Upper lobe of right lung (tissue), 1 donor: ENCODE data around the gene EPHA7. TPM values are rescaled to one million over a fixed set of nuclear protein-coding genes. Genes with fewer than 3 reads are reported as not detected.

Experiments used
- ATAC-seq: fragments of 200-7000 bp; cut with Tn5 transposase; one replicate; pipeline ENCODE4 v1.9.1; 2020; ENCODE audit warnings: mild to moderate bottlenecking, moderate library complexity
- DNase-seq: peaks from one replicate; pipeline ENCODE4 v3.0.0-alpha.2; 2020
- H3K27ac ChIP-seq: fragments of 200-600 bp; one replicate; pipeline ENCODE4 v1.8.0; 2022
- H3K27me3 ChIP-seq: fragments of 200-600 bp; one replicate; pipeline ENCODE4 v1.8.0; 2022; ENCODE audit warnings: mild to moderate bottlenecking
- H3K36me3 ChIP-seq: fragments of 200-600 bp; one replicate; pipeline ENCODE4 v1.8.0; 2022
- H3K4me1 ChIP-seq: fragments of 200-600 bp; one replicate; pipeline ENCODE4 v1.8.0; 2022
- H3K4me3 ChIP-seq: fragments of 200-600 bp; one replicate; pipeline ENCODE4 v1.8.0; 2022; ENCODE audit warnings: mild to moderate bottlenecking
- H3K9me3 ChIP-seq: fragments of 200-600 bp; one replicate; pipeline ENCODE4 v1.8.0; 2022
- CTCF ChIP-seq: fragments of 200-600 bp; IDR thresholded peaks from one replicate; pipeline ENCODE4 v1.8.0; 2022; ENCODE audit warnings: antibody characterized with exemption
- intact Hi-C: fragments of 100-400 bp; cut with DNase I; formaldehyde crosslinking; loops from one replicate; pipeline ENCODE4 v1.11.0; 2022
- total RNA-seq: library from RNA; stranded (reverse); fragmentation: NEBNext Ultra II Directional; extraction: Animal tissue kit (Norgen Biotek cat#: 25700); gene quantifications from one replicate; pipeline ENCODE4 v1.2.1, GENCODE V29; 2021
- donor health status: DM: no; HTN: yes; CAD: no; lungs with severe emphysema.

Gene EPHA7
- total RNA-seq, 1 donor from 2014 or later, result 0.14 TPM

- H3K4me1 ChIP-seq, result peaks cover 33% of the 10 kb centered on the region
- DNase-seq (peak; percentile 66), ATAC-seq (peak; percentile 36)
- peak overlapping the region; percentile 42 for H3K4me3 ChIP-seq
- no peak overlapping the region for H3K27ac ChIP-seq
- no peaks in the 10 kb centered on the region for H3K36me3 ChIP-seq
- no peak for TF ChIP-seq CTCF
- intact Hi-C loops, result no loop called here
- peaks cover 86% of the 10 kb centered on the region for H3K27me3 ChIP-seq
- H3K9me3 ChIP-seq, result no peaks in the 10 kb centered on the region
These were observed 703 bp downstream of the EPHA7 start for GRCh38 chr6:93418408-93419303.

GRCh38 chr6:93418033-93418407 lies 1.3 kb downstream of the EPHA7 start:
- Histone ChIP-seq H3K9me3 (no peaks in the 10 kb centered on the region), H3K27ac (no peak overlapping the region), H3K36me3 (no peaks in the 10 kb centered on the region), H3K4me3 (peak overlapping the region; percentile 42), H3K4me1 (peaks cover 33% of the 10 kb centered on the region), H3K27me3 (peaks cover 89% of the 10 kb centered on the region)
- no peak for TF ChIP-seq CTCF
- intact Hi-C loops, result no loop called here
- DNase-seq (no peak), ATAC-seq (no peak)

GRCh38 chr6:93417421-93418013 lies 1.8 kb downstream of the EPHA7 start:
- intact Hi-C loops, result no loop called here
- DNase-seq, result no peak
- peaks cover 33% of the 10 kb centered on the region for H3K4me1 ChIP-seq
- TF ChIP-seq CTCF, result no peak
- H3K27me3 ChIP-seq, result peaks cover 91% of the 10 kb centered on the region
- no peaks in the 10 kb centered on the region for H3K9me3 ChIP-seq
- no peak overlapping the region for H3K4me3 ChIP-seq
- no peaks in the 10 kb centered on the region for H3K36me3 ChIP-seq
- no peak overlapping the region for H3K27ac ChIP-seq
- ATAC-seq, result no peak

- Histone ChIP-seq H3K4me1 (peaks cover 33% of the 10 kb centered on the region), H3K27ac (no peak overlapping the region), H3K9me3 (no peaks in the 10 kb centered on the region), H3K27me3 (peaks cover 91% of the 10 kb centered on the region), H3K36me3 (no peaks in the 10 kb centered on the region), H3K4me3 (no peak overlapping the region)
- ATAC-seq (no peak), DNase-seq (no peak)
- TF ChIP-seq CTCF, result no peak
- intact Hi-C loops, result no loop called here
These were observed 2.6 kb downstream of the EPHA7 start for GRCh38 chr6:93416571-93417420.

GRCh38 chr6:93413190-93413589 lies 6.2 kb downstream of the EPHA7 start:
- Histone ChIP-seq H3K36me3 (no peaks in the 10 kb centered on the region), H3K9me3 (no peaks in the 10 kb centered on the region), H3K27me3 (peaks cover 62% of the 10 kb centered on the region), H3K4me3 (no peak overlapping the region), H3K4me1 (peaks cover 13% of the 10 kb centered on the region), H3K27ac (no peak overlapping the region)
- DNase-seq (no peak), ATAC-seq (no peak)
- no peak for TF ChIP-seq CTCF
- intact Hi-C loops, result no loop called here
